Measurements from ENCODE around the gene SCUBE1. TPM values are rescaled to one million over a fixed set of nuclear protein-coding genes. Genes with fewer than 3 reads are reported as not detected.

The SCUBE1 gene
- total and polyA plus RNA-seq, 2 of the 4 experiments (the other 2 are of a cell fraction) = not detected

DNA sequence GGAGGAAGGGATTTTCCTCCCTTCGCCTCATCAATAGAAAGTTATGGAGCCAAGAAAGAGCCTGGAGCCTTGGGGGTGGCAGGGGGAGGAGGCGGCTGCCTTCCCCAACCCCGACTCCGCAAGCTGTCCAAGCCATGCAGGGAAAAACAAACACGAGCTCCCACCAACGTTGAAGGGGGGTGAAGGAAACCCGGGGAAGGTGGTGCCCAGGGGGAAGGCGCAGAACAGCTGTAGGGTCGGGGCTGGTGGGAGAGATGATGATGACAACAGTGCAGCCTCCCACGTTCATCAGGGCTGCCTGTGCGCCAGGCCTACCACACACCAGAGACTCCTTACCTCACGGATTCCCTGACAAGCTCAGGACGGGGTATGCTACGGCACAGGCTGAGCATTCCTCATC is 73.5 kb downstream of the SCUBE1 start:
- intact Hi-C loops (cut with micrococcal nuclease) = loop anchor here (10.0 kb wide), 1 partner anchor 635 kb away; no protein-coding TSS in a partner anchor
- H2BK15ac ChIP-seq (ENCODE audit: low read depth, low read length) = no peak overlapping the region
- no peak overlapping the region for H4K91ac ChIP-seq (ENCODE audit: insufficient read depth, low read depth, low read length)
- POLR2A ChIA-PET (ENCODE audit: unreplicated experiment) = no interaction called here
- no peak overlapping the region for H2BK20ac ChIP-seq (ENCODE audit: low read depth, low read length)
- H3K23ac ChIP-seq (ENCODE audit: low read depth, low read length) = no peak overlapping the region
- H4K8ac ChIP-seq (ENCODE audit: low read depth in 2 of 2, low read length in 2 of 2) = no peak overlapping the region
- H3K4ac ChIP-seq (ENCODE audit: low read depth, low read length) = no peak overlapping the region
- H2AK9ac ChIP-seq (replicated peaks; ENCODE audit: low read depth, low read length, poor library complexity) = no peak overlapping the region
- dilution Hi-C loops (cut with HindIII; ENCODE audit: low sequenced_read_pairs, unreplicated experiment) = no loop called here
- TF ChIP-seq RFX5 (IDR thresholded peaks at IDR 0.05; ENCODE audit: low read depth, low read length) = no peak
- no peak for TF ChIP-seq BHLHE40 (IDR thresholded peaks at IDR 0.05; ENCODE audit: low read depth, low read length)
- TF ChIP-seq FOS (IDR thresholded peaks at IDR 0.05; ENCODE audit: low read depth, low read length) = no peak
- TF ChIP-seq SMC3 (IDR thresholded peaks at IDR 0.05; ENCODE audit: low read depth, low read length) = no peak
- no peak for TF ChIP-seq RAD21 (IDR thresholded peaks at IDR 0.05; ENCODE audit: low read length)
- TF ChIP-seq CEBPB (IDR thresholded peaks at IDR 0.05; ENCODE audit: low read depth, low read length) = no peak
- TF ChIP-seq RCOR1 (IDR thresholded peaks at IDR 0.05; ENCODE audit: insufficient replicate concordance, low read length) = no peak
- TF ChIP-seq, protein P1, sequence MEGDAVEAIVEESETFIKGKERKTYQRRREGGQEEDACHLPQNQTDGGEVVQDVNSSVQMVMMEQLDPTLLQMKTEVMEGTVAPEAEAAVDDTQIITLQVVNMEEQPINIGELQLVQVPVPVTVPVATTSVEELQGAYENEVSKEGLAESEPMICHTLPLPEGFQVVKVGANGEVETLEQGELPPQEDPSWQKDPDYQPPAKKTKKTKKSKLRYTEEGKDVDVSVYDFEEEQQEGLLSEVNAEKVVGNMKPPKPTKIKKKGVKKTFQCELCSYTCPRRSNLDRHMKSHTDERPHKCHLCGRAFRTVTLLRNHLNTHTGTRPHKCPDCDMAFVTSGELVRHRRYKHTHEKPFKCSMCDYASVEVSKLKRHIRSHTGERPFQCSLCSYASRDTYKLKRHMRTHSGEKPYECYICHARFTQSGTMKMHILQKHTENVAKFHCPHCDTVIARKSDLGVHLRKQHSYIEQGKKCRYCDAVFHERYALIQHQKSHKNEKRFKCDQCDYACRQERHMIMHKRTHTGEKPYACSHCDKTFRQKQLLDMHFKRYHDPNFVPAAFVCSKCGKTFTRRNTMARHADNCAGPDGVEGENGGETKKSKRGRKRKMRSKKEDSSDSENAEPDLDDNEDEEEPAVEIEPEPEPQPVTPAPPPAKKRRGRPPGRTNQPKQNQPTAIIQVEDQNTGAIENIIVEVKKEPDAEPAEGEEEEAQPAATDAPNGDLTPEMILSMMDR (conservative IDR thresholded peaks at IDR 0.05; ENCODE audit: low read depth, low read length) = no peak
- TF ChIP-seq, protein P2, sequence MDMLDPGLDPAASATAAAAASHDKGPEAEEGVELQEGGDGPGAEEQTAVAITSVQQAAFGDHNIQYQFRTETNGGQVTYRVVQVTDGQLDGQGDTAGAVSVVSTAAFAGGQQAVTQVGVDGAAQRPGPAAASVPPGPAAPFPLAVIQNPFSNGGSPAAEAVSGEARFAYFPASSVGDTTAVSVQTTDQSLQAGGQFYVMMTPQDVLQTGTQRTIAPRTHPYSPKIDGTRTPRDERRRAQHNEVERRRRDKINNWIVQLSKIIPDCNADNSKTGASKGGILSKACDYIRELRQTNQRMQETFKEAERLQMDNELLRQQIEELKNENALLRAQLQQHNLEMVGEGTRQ (IDR thresholded peaks at IDR 0.05; ENCODE audit: low read depth, low read length) = no peak
- no peak for TF ChIP-seq MXI1 (IDR thresholded peaks at IDR 0.05; ENCODE audit: borderline replicate concordance, low read depth, low read length)
- no peak for TF ChIP-seq POLR2A (IDR thresholded peaks at IDR 0.05; ENCODE audit: low read depth, low read length)
- TF ChIP-seq MAFK (IDR thresholded peaks at IDR 0.05; ENCODE audit: low read depth, low read length) = no peak
- no peak for TF ChIP-seq NFE2L2 (IDR thresholded peaks at IDR 0.05; ENCODE audit: low read depth, low read length)
- TF ChIP-seq MAZ (IDR thresholded peaks at IDR 0.05; ENCODE audit: borderline replicate concordance, low read depth, low read length) = no peak
- no peak for TF ChIP-seq CHD1 (IDR thresholded peaks at IDR 0.05; ENCODE audit: low read depth, low read length)
- CTCF ChIA-PET = no interaction called here
- H2BK5ac ChIP-seq (ENCODE audit: low read depth, low read length, poor library complexity, severe bottlenecking) = no peak overlapping the region
- H3K4me3 ChIP-seq (ENCODE audit: insufficient read depth, low read depth, low read length) = no peak overlapping the region
- DNase-seq (no peak), ATAC-seq (ENCODE audit: low read depth) (no peak)
- H4K5ac ChIP-seq (ENCODE audit: low read depth, low read length) = no peak overlapping the region
- H3K36me3 ChIP-seq (ENCODE audit: control insufficient read depth, insufficient read depth, low read length) = no peaks in the 10 kb centered on the region
- H3K4me2 ChIP-seq (ENCODE audit: low read depth, low read length) = no peak overlapping the region
- no peaks in the 10 kb centered on the region for H4K20me1 ChIP-seq (ENCODE audit: insufficient read depth, low read length)
- H3K56ac ChIP-seq (ENCODE audit: extremely low read depth, insufficient read depth, low read length) = no peak overlapping the region
- no peak overlapping the region for H2BK120ac ChIP-seq (ENCODE audit: low read depth, low read length)
- H3K9ac ChIP-seq (ENCODE audit: low read depth, low read length) = no peak overlapping the region
- peaks cover 60% of the 10 kb centered on the region for H3K27me3 ChIP-seq (ENCODE audit: control insufficient read depth, insufficient read depth, low read length)
- in situ Hi-C loops (cut with MboI; ENCODE audit: low sequenced_read_pairs) = loop anchor here (10.0 kb wide), 2 partner anchors 75 to 105 kb away; partner anchors contain the start of gene SCUBE1
- H3K9me1 ChIP-seq (ENCODE audit: insufficient read depth, low read length) = no peaks in the 10 kb centered on the region
- H3K4me1 ChIP-seq (ENCODE audit: control insufficient read depth, insufficient read depth, low read length) = peaks cover 4% of the 10 kb centered on the region; the same call in 1 of the 2 replicates
- BruUV-seq (replicated peaks) = no TSS peak
- H3K79me1 ChIP-seq (ENCODE audit: low read depth in 1 of 2, low read length in 2 of 2) = no peaks in the 10 kb centered on the region
- 65% methylated on average over 4 of the region's 14 CpGs; no CpG with 5 or more reads in 1 of the 2 experiments for WGBS, 2 experiments (ENCODE audit: extremely low coverage in 2 of 2, insufficient read length in 1 of 2)
- no peaks in the 10 kb centered on the region for H3K9me3 ChIP-seq (ENCODE audit: control insufficient read depth, insufficient read depth, low read length)
- no peak overlapping the region for H3K14ac ChIP-seq (replicated peaks; ENCODE audit: low read depth, low read length)
- H3K18ac ChIP-seq (ENCODE audit: low read depth, low read length) = no peak overlapping the region
- no peak overlapping the region for H2AFZ ChIP-seq (replicated peaks; ENCODE audit: low read length, poor library complexity)
- H3K27ac ChIP-seq (ENCODE audit: insufficient read depth, low read length) = no peak overlapping the region
- H2AK5ac ChIP-seq (ENCODE audit: low read depth, low read length) = no peak overlapping the region

All from IMR-90 (cell line).